GM12891 (cell line): ENCODE data around the gene PCDH15.

Experiments used
- PAX5 ChIP-seq: IDR thresholded peaks from 2 replicates; pipeline ENCODE4 v1.6.1; 2011; ENCODE audit warnings: low read length, moderate library complexity, mild to moderate bottlenecking; ENCODE audit not compliant: insufficient read depth, severe bottlenecking
- POLR2A ChIP-seq: IDR thresholded peaks from 2 replicates; pipeline ENCODE4 v1.6.1; 2011; ENCODE audit warnings: low read depth, low read length, control low read depth
- POLR2AphosphoS5 ChIP-seq: IDR thresholded peaks from 2 replicates; pipeline ENCODE4 v1.6.1; 2011; ENCODE audit warnings: low read depth, low read length, control low read depth
- SPI1 ChIP-seq: IDR thresholded peaks from 2 replicates; pipeline ENCODE4 v1.6.1; 2011; ENCODE audit warnings: low read depth, low read length, control low read depth
- TAF1 ChIP-seq: IDR thresholded peaks from 2 replicates; pipeline ENCODE4 v1.6.1; 2011; ENCODE audit warnings: low read depth, low read length, control low read depth

- TF ChIP-seq POLR2A = no peak
- TF ChIP-seq POLR2AphosphoS5 = no peak
- no peak for TF ChIP-seq PAX5
- no peak for TF ChIP-seq TAF1
- TF ChIP-seq SPI1 = no peak
Measured at GRCh38 chr10:54576541-54576940, 224.5 kb downstream of the PCDH15 start.
